ENCODE results near the gene ABHD13. TPM values are rescaled to one million over a fixed set of nuclear protein-coding genes. Genes with fewer than 3 reads are reported as not detected.
"Not testable (repeated sequence)": the region's sequence is repeated elsewhere in the genome, so short reads cannot be mapped to it uniquely, and the experiment has no call there.

ABHD13 gene
- total RNA-seq, 2 donors from 2014 or later, result 8.0 to 10.2 TPM

DNA sequence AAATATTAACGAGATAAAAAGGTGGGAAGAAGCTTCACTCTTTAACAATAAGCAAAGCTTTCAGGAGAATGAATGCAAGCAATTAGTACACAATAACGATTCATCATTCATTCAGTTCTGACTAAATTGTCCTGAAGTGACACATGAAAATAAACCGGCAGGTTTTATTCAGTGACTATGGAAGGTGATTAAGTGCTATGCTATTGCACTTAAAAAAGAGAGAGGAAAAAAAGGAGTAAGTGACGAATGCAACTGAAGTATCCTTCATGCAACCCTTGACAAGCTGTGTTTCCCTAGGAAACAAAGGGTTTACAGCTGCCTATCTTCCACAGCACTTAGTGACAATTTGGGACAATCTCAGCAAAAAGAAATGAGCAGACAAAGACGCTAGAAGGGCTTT lies 4.2 kb upstream of the ABHD13 start:
- TF ChIP-seq, protein P1, sequence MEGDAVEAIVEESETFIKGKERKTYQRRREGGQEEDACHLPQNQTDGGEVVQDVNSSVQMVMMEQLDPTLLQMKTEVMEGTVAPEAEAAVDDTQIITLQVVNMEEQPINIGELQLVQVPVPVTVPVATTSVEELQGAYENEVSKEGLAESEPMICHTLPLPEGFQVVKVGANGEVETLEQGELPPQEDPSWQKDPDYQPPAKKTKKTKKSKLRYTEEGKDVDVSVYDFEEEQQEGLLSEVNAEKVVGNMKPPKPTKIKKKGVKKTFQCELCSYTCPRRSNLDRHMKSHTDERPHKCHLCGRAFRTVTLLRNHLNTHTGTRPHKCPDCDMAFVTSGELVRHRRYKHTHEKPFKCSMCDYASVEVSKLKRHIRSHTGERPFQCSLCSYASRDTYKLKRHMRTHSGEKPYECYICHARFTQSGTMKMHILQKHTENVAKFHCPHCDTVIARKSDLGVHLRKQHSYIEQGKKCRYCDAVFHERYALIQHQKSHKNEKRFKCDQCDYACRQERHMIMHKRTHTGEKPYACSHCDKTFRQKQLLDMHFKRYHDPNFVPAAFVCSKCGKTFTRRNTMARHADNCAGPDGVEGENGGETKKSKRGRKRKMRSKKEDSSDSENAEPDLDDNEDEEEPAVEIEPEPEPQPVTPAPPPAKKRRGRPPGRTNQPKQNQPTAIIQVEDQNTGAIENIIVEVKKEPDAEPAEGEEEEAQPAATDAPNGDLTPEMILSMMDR (conservative IDR thresholded peaks at IDR 0.05), result no peak
- DNase-seq, result no peak
- Histone ChIP-seq H3K9ac (ENCODE audit: extremely low read depth, low read length, poor library complexity, severe bottlenecking) (peak overlapping the region; percentile 49), H3K27me3 (ENCODE audit: control insufficient read depth, insufficient read depth, low read length, poor library complexity, severe bottlenecking) (no peaks in the 10 kb centered on the region), H3K9me3 (ENCODE audit: control insufficient read depth, low read length) (no peaks in the 10 kb centered on the region), H3K4me3 (ENCODE audit: low read length) (peak overlapping the region; percentile 82), H3K36me3 (ENCODE audit: control insufficient read depth, insufficient read depth, low read length) (peaks cover 27% of the 10 kb centered on the region), H3K27ac (ENCODE audit: low read depth, low read length) (no peak overlapping the region), H3K4me1 (ENCODE audit: control insufficient read depth, insufficient read depth, low read length) (no peaks in the 10 kb centered on the region)
- H3K27ac Mint-ChIP-seq, result peak overlapping the region; percentile 73
- H3K9me3 Mint-ChIP-seq, result no peaks in the 10 kb centered on the region
- 66 to 78% methylated on average over 2 to 5 of the region's 5 CpGs for WGBS, 2 experiments (ENCODE audit: insufficient coverage in 1 of 2, insufficient read length in 1 of 2)
- no peaks in the 10 kb centered on the region for H3K27me3 Mint-ChIP-seq (ENCODE audit: insufficient read depth)
- H3K4me1 Mint-ChIP-seq, result peaks cover 7% of the 10 kb centered on the region
- peaks cover 16% of the 10 kb centered on the region for H3K36me3 Mint-ChIP-seq (ENCODE audit: low read depth)
- peak overlapping the region; percentile 59 for H3K4me3 Mint-ChIP-seq

DNA sequence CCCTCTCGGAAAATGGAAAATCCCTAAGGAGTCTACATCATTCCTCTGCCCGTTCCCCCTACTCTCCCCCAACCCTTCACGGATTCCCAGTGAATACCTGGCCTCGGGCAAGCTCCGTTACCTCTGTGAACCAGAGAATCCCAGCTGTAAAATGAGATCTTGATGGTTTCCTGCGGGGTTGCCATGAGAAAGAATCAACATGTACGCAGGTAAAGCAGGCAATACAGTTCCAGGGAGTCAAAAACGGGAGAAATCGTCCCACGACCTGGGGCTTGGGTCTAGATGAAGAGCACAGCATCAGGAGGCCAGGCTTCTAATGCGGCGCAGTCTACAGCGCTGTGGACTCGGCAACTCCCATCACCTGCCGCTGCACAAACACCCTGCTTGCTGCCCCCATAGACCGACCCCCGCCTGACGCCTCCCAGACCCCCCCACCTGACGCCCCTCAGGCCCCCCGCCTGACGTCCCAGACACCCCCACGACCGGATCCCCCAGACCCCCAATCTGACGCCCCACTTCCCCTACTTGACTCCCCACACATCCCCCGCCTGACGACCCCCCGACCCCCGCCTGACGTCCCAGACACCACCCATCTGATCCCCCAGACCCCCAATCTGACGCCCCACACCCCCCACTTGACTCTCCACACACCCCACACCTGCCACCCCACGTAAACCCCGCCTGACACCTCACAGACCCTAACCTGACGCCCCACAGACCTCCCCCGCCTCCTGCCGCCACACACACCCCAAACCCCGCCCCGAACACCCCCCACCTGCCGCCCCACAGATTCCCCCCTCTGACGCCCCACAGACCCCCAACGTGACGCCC lies 3.5 kb upstream of the ABHD13 start:
- no peaks in the 10 kb centered on the region for H3K27me3 Mint-ChIP-seq (ENCODE audit: insufficient read depth)
- H3K27ac Mint-ChIP-seq, result peak overlapping the region; percentile 73
- H3K27ac ChIP-seq (ENCODE audit: low read depth, low read length), result no peak overlapping the region
- WGBS, 2 experiments (ENCODE audit: insufficient coverage in 1 of 2, insufficient read length in 1 of 2), result 6 to 16% methylated on average over 8 to 25 of the region's 41 CpGs
- H3K27me3 ChIP-seq (ENCODE audit: control insufficient read depth, insufficient read depth, low read length, poor library complexity, severe bottlenecking), result no peaks in the 10 kb centered on the region
- H3K4me3 Mint-ChIP-seq, result peak overlapping the region; percentile 59
- no peaks in the 10 kb centered on the region for H3K9me3 ChIP-seq (ENCODE audit: control insufficient read depth, low read length)
- TF ChIP-seq, protein P1 (conservative IDR thresholded peaks at IDR 0.05), result no peak
- H3K4me1 ChIP-seq (ENCODE audit: control insufficient read depth, insufficient read depth, low read length), result no peaks in the 10 kb centered on the region
- peaks cover 14% of the 10 kb centered on the region for H3K4me1 Mint-ChIP-seq
- peak; percentile 75 for DNase-seq
- H3K9ac ChIP-seq (ENCODE audit: extremely low read depth, low read length, poor library complexity, severe bottlenecking), result peak overlapping the region; percentile 49
- peak overlapping the region; percentile 82 for H3K4me3 ChIP-seq (ENCODE audit: low read length)
- no peaks in the 10 kb centered on the region for H3K9me3 Mint-ChIP-seq
- H3K36me3 Mint-ChIP-seq (ENCODE audit: low read depth), result peaks cover 11% of the 10 kb centered on the region
- H3K36me3 ChIP-seq (ENCODE audit: control insufficient read depth, insufficient read depth, low read length), result peaks cover 20% of the 10 kb centered on the region

DNA sequence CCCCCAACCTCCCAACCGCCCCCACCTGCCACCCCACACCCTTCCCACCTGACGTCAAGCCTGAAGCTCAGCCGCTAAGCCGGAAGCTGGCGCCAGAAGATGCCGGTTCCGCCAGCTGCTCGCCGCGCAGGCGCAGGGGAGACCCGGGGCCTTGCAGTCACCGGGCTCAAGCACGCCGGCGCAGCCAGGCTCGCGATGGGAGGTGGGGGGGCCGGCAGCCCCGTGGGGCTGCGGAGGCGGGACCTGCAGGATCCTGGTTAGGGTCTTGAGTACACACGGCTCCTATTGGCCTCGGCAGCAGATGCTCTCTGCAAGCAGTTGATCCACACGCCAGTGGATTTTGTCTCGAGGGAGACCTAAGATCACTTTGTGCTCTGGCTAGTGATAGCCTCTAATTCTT lies 2.8 kb upstream of the ABHD13 start, which contains the start of gene LIG4:
LIG4 (minus strand) TSS at position 101 of the 400 bp plus-strand sequence. CDS start 4,268 bp downstream, outside the sequence.
- peaks cover 21% of the 10 kb centered on the region for H3K4me1 Mint-ChIP-seq
- H3K9me3 Mint-ChIP-seq, result no peaks in the 10 kb centered on the region
- H3K36me3 ChIP-seq (ENCODE audit: control insufficient read depth, insufficient read depth, low read length), result peaks cover 12% of the 10 kb centered on the region
- peak within 1 kb of the TSS; percentile 87 for H3K27ac Mint-ChIP-seq
- H3K4me3 Mint-ChIP-seq, result peak within 1 kb of the TSS; percentile 59
- peak within 1 kb of the TSS; percentile 49 for H3K9ac ChIP-seq (ENCODE audit: extremely low read depth, low read length, poor library complexity, severe bottlenecking)
- DNase-seq, result peak; percentile 97
- H3K4me3 ChIP-seq (ENCODE audit: low read length), result peak within 1 kb of the TSS; percentile 82
- H3K36me3 Mint-ChIP-seq (ENCODE audit: low read depth), result peaks cover 6% of the 10 kb centered on the region
- no peaks in the 10 kb centered on the region for H3K4me1 ChIP-seq (ENCODE audit: control insufficient read depth, insufficient read depth, low read length)
- WGBS, 2 experiments (ENCODE audit: insufficient coverage in 1 of 2, insufficient read length in 1 of 2), result 0 to 1% methylated on average over 16 to 25 of the region's 26 CpGs
- H3K9me3 ChIP-seq (ENCODE audit: control insufficient read depth, low read length), result no peaks in the 10 kb centered on the region
- no peaks in the 10 kb centered on the region for H3K27me3 ChIP-seq (ENCODE audit: control insufficient read depth, insufficient read depth, low read length, poor library complexity, severe bottlenecking)
- no peaks in the 10 kb centered on the region for H3K27me3 Mint-ChIP-seq (ENCODE audit: insufficient read depth)
- TF ChIP-seq, protein P1 (conservative IDR thresholded peaks at IDR 0.05), result no peak
- no peak within 1 kb of the TSS for H3K27ac ChIP-seq (ENCODE audit: low read depth, low read length)

DNA sequence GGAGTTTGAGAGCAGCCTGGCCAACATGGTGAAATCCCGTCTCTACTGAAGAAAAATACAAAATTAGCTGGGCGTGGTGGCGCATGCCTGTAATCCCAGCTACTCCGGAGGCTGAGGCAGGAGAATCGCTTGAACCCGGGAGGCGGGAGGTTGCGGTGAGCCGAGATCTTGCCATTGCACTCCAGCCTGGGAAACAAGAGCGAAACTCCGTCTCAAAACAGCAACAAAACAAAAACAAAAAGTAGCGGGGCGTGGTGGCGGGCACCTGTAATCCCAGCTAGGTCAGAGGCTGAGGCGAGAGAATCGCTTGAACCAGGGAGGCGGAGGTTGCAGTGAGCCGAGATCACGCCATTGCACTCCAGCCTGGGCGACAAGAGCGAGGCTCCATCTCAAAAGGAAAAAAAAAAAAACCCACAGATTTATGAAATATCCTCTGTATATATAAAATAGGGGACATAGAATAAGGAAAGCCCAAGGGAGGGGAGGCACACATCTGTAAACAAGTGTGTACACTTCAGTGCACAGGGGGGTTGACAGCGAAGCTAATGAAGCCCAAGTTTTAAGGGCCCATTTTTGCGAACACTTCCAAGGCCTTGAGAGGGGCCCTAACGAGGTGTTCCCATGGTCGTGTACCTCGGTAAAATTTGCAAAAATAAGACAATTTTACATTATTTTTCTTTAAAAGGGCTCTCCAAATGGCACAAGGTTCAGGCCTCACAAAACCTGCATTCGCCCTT lies 717 bp upstream of the ABHD13 start:
- not testable (repeated sequence) for H3K27me3 ChIP-seq (ENCODE audit: control insufficient read depth, insufficient read depth, low read length, poor library complexity, severe bottlenecking); H3K9me3 ChIP-seq (ENCODE audit: control insufficient read depth, low read length); H3K4me1 ChIP-seq (ENCODE audit: control insufficient read depth, insufficient read depth, low read length); DNase-seq; H3K27me3 Mint-ChIP-seq (ENCODE audit: insufficient read depth); H3K27ac ChIP-seq (ENCODE audit: low read depth, low read length); H3K36me3 ChIP-seq (ENCODE audit: control insufficient read depth, insufficient read depth, low read length); H3K36me3 Mint-ChIP-seq (ENCODE audit: low read depth); H3K9me3 Mint-ChIP-seq
- peak overlapping the region; percentile 97 for H3K4me3 ChIP-seq (ENCODE audit: low read length)
- H3K9ac ChIP-seq (ENCODE audit: extremely low read depth, low read length, poor library complexity, severe bottlenecking), result peak overlapping the region; percentile 79
- WGBS, 2 experiments (ENCODE audit: insufficient coverage in 1 of 2, insufficient read length in 1 of 2), result 76 to 77% methylated on average over 18 to 23 of the region's 27 CpGs
- H3K27ac Mint-ChIP-seq, result peak overlapping the region; percentile 95
- H3K4me3 Mint-ChIP-seq, result peak overlapping the region; percentile 85
- H3K4me1 Mint-ChIP-seq, result peaks cover 21% of the 10 kb centered on the region

Measured in endodermal cell (in vitro differentiated cells).